HFFc6 (cell line): ENCODE measurements around the gene SNTB2. TPM values are rescaled to one million over a fixed set of nuclear protein-coding genes. Genes with fewer than 3 reads are reported as not detected.
"Not testable (repeated sequence)": the region's sequence is repeated elsewhere in the genome, so short reads cannot be mapped to it uniquely, and the experiment has no call there.

Experiments used
- DNase-seq: peaks from one replicate; pipeline ENCODE4 v3.0.0-alpha.2; 2018
- H3K27ac Mint-ChIP-seq: 2 replicates; pipeline ENCODE4 v1.8.0; 2020; ENCODE audit warnings: mild to moderate bottlenecking, mixed read lengths
- H3K27me3 Mint-ChIP-seq: 2 replicates; pipeline ENCODE4 v1.8.0; 2021; ENCODE audit warnings: mild to moderate bottlenecking, moderate library complexity, mixed read lengths; ENCODE audit not compliant: insufficient read depth
- H3K36me3 Mint-ChIP-seq: 2 replicates; pipeline ENCODE4 v1.8.0; 2021; ENCODE audit warnings: low read depth, mixed read lengths
- H3K4me1 Mint-ChIP-seq: 2 replicates; pipeline ENCODE4 v1.8.0; 2020; ENCODE audit warnings: low read depth, mixed read lengths
- H3K4me3 Mint-ChIP-seq: 2 replicates; pipeline ENCODE4 v1.8.0; 2020; ENCODE audit warnings: mild to moderate bottlenecking, moderate library complexity, mixed read lengths
- H3K9me3 Mint-ChIP-seq: 2 replicates; pipeline ENCODE4 v1.8.0; 2020; ENCODE audit warnings: mild to moderate bottlenecking, mixed read lengths
- CTCF ChIP-seq: fragments of 200-600 bp; sonication (generic); IDR thresholded peaks from 2 replicates; pipeline ENCODE4 v1.5.0; 2021; ENCODE audit warnings: antibody characterized with exemption, mild to moderate bottlenecking
- long read RNA-seq: library from polyadenylated mRNA; unstranded; transcript quantifications from one replicate; pipeline ENCODE4 v2.0.0, GENCODE V29; 2019
- total RNA-seq, 6 experiments: library from RNA; stranded (reverse); fragmentation: NEBNext Ultra II Directional; extraction: Animal tissue kit (Norgen Biotek cat#: 25700); gene quantifications; 2 replicates in 1 of 6; 3 replicates in 5 of 6; pipeline ENCODE4 v1.2.3, GENCODE V29; 2021

SNTB2 gene
- 10 to 100 TPM; 52.0 to 64.8 (median 58.6) TPM for total RNA-seq
- long read RNA-seq, partial matches to known transcripts = 2 of 4 reads
- long read RNA-seq, other reads (novel, unspliced or antisense) = 2 of 4 reads

GRCh38 chr16:69186642-69187445 lies at the start of gene SNTB2:
Gene SNTB2 (plus strand): TSS chr16:69187164. CDS start chr16:69187167, 3 bp downstream.
- no peak for TF ChIP-seq CTCF
- H3K9me3 Mint-ChIP-seq = no peaks in the 10 kb centered on the region

GRCh38 chr16:69138608-69139007 lies 48.4 kb upstream of the SNTB2 start:
- TF ChIP-seq CTCF = no peak
- no peak for DNase-seq
- H3K36me3 Mint-ChIP-seq = peaks cover 36% of the 10 kb centered on the region
- H3K27ac Mint-ChIP-seq = no peak overlapping the region
- no peaks in the 10 kb centered on the region for H3K9me3 Mint-ChIP-seq
- H3K27me3 Mint-ChIP-seq = no peaks in the 10 kb centered on the region
- no peak overlapping the region for H3K4me3 Mint-ChIP-seq
- H3K4me1 Mint-ChIP-seq = peaks cover 22% of the 10 kb centered on the region

More at GRCh38 chr16:69186642-69187445, at the start of gene SNTB2:
- peak within 1 kb of the TSS; percentile 95 for H3K4me3 Mint-ChIP-seq
- peak within 1 kb of the TSS; percentile 75 for H3K27ac Mint-ChIP-seq
- H3K36me3 Mint-ChIP-seq = peaks cover 11% of the 10 kb centered on the region
- DNase-seq = peak; percentile 79
- H3K27me3 Mint-ChIP-seq = no peaks in the 10 kb centered on the region
- peaks cover 48% of the 10 kb centered on the region for H3K4me1 Mint-ChIP-seq

- not testable (repeated sequence) for H3K27me3 Mint-ChIP-seq, H3K27ac Mint-ChIP-seq, H3K4me3 Mint-ChIP-seq, H3K9me3 Mint-ChIP-seq, DNase-seq
- Mint-ChIP-seq H3K4me1 (peaks cover 13% of the 10 kb centered on the region), H3K36me3 (peaks cover 39% of the 10 kb centered on the region)
Measured at GRCh38 chr16:69139464-69139863, 47.5 kb upstream of the SNTB2 start.

GRCh38 chr16:69141014-69141413 lies 46.0 kb upstream of the SNTB2 start:
- Mint-ChIP-seq H3K36me3 (peaks cover 37% of the 10 kb centered on the region), H3K27me3 (no peaks in the 10 kb centered on the region), H3K4me1 (peaks cover 7% of the 10 kb centered on the region; the same call in 1 of the 2 replicates), H3K9me3 (no peaks in the 10 kb centered on the region), H3K4me3 (no peak overlapping the region), H3K27ac (no peak overlapping the region)
- no peak for TF ChIP-seq CTCF
- DNase-seq = no peak

GRCh38 chr16:69141936-69142335 lies 45.0 kb upstream of the SNTB2 start:
- H3K27ac Mint-ChIP-seq = no peak overlapping the region
- H3K4me3 Mint-ChIP-seq = no peak overlapping the region
- no peak for DNase-seq
- no peaks in the 10 kb centered on the region for H3K9me3 Mint-ChIP-seq
- H3K36me3 Mint-ChIP-seq = peaks cover 37% of the 10 kb centered on the region
- TF ChIP-seq CTCF = no peak
- H3K4me1 Mint-ChIP-seq = no peaks in the 10 kb centered on the region
- no peaks in the 10 kb centered on the region for H3K27me3 Mint-ChIP-seq

- no peak overlapping the region for H3K27ac Mint-ChIP-seq
Measured at GRCh38 chr16:69143116-69143515, 43.8 kb upstream of the SNTB2 start.

More at GRCh38 chr16:69143116-69143515, 43.8 kb upstream of the SNTB2 start:
- H3K4me1 Mint-ChIP-seq = no peaks in the 10 kb centered on the region
- no peaks in the 10 kb centered on the region for H3K9me3 Mint-ChIP-seq
- TF ChIP-seq CTCF = peak; percentile 44
- no peaks in the 10 kb centered on the region for H3K27me3 Mint-ChIP-seq
- H3K4me3 Mint-ChIP-seq = no peak overlapping the region
- no peak for DNase-seq
- H3K36me3 Mint-ChIP-seq = peaks cover 35% of the 10 kb centered on the region
